ENCODE data around the gene ESYT1.

DNA sequence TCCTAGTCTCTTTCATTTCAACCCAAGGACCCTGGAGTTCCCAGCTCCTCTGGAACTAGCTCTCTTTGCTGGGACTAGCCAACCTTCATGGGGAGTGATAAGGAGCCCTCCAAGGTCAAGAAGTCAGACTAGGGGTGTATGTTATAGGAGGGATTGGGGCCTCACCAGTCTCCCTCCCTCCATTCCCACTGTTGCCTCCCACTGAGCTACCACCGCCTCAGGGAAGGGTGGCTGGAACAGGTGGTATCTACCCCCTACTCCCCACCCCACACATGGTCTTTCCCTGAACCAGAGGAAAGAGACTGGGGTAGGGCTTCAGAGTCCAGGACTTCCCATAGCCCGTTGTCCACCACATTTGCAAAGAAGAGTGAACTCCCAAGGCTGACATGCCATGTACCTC lies 45.7 kb upstream of the ESYT1 start:
- TF ChIP-seq POLR2AphosphoS5 (IDR thresholded peaks at IDR 0.05), result no peak
- no peak for TF ChIP-seq EP300 (conservative IDR thresholded peaks at IDR 0.05; ENCODE audit: poor library complexity, severe bottlenecking)
- TF ChIP-seq TAF1 (IDR thresholded peaks at IDR 0.05; ENCODE audit: low read depth), result no peak
- TF ChIP-seq, protein P1, sequence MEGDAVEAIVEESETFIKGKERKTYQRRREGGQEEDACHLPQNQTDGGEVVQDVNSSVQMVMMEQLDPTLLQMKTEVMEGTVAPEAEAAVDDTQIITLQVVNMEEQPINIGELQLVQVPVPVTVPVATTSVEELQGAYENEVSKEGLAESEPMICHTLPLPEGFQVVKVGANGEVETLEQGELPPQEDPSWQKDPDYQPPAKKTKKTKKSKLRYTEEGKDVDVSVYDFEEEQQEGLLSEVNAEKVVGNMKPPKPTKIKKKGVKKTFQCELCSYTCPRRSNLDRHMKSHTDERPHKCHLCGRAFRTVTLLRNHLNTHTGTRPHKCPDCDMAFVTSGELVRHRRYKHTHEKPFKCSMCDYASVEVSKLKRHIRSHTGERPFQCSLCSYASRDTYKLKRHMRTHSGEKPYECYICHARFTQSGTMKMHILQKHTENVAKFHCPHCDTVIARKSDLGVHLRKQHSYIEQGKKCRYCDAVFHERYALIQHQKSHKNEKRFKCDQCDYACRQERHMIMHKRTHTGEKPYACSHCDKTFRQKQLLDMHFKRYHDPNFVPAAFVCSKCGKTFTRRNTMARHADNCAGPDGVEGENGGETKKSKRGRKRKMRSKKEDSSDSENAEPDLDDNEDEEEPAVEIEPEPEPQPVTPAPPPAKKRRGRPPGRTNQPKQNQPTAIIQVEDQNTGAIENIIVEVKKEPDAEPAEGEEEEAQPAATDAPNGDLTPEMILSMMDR (IDR thresholded peaks at IDR 0.05; ENCODE audit: poor library complexity, severe bottlenecking), result no peak
- TF ChIP-seq SMC3 (conservative IDR thresholded peaks at IDR 0.05; ENCODE audit: poor library complexity), result no peak
- TF ChIP-seq RAD21 (conservative IDR thresholded peaks at IDR 0.05), result no peak
